Activated T-cell treated with anti-CD3 and anti-CD28 coated beads, Interleukin-2, amount 50 U/mL, for 4 hours (primary cell): ENCODE measurements around the gene CHP1. TPM values are rescaled to one million over a fixed set of nuclear protein-coding genes. Genes with fewer than 3 reads are reported as not detected.
"Not testable (repeated sequence)": the region's sequence is repeated elsewhere in the genome, so short reads cannot be mapped to it uniquely, and the experiment has no call there.

Experiments
- ATAC-seq, 2 donors: fragments of 200-7000 bp; cut with Tn5 transposase; one replicate each; pipeline ENCODE4 v1.10.0; 2021
- DNase-seq: peaks from one replicate; pipeline ENCODE4 v3.0.0-alpha.2; 2020
- H3K27me3 Mint-ChIP-seq: one replicate; pipeline ENCODE4 v1.8.0; 2021; ENCODE audit warnings: low read depth, mixed read lengths
- H3K36me3 Mint-ChIP-seq: one replicate; pipeline ENCODE4 v1.8.0; 2022; ENCODE audit warnings: mixed read lengths; ENCODE audit not compliant: insufficient read depth
- H3K4me1 Mint-ChIP-seq: one replicate; pipeline ENCODE4 v1.8.0; 2021; ENCODE audit warnings: low read depth, mixed read lengths
- H3K4me3 Mint-ChIP-seq: one replicate; pipeline ENCODE4 v1.8.0; 2021; ENCODE audit warnings: mild to moderate bottlenecking, moderate library complexity, mixed read lengths
- H3K9me3 Mint-ChIP-seq: one replicate; pipeline ENCODE4 v1.8.0; 2021; ENCODE audit warnings: mixed read lengths
- total RNA-seq, 3 donors: library from RNA; stranded (reverse); gene quantifications; one replicate each; pipeline ENCODE4 v1.2.1, GENCODE V29; 2021

CHP1 gene
- total RNA-seq, 3 donors from 2014 or later: 43.2 to 53.3 (median 46.7) TPM

- H3K36me3 Mint-ChIP-seq: peaks cover 17% of the 10 kb centered on the region
- ATAC-seq: no peak
- H3K27me3 Mint-ChIP-seq: no peaks in the 10 kb centered on the region
- H3K9me3 Mint-ChIP-seq: no peaks in the 10 kb centered on the region
- H3K4me3 Mint-ChIP-seq: no peak overlapping the region
- no peaks in the 10 kb centered on the region for H3K4me1 Mint-ChIP-seq
- DNase-seq: no peak
These were observed 38.8 kb downstream of the CHP1 start for GRCh38 chr15:41269887-41270286.

GRCh38 chr15:41276831-41277230, 45.8 kb downstream of the CHP1 start:
- ATAC-seq: no peak
- H3K4me3 Mint-ChIP-seq: no peak overlapping the region
- DNase-seq: no peak
- no peaks in the 10 kb centered on the region for H3K27me3 Mint-ChIP-seq
- H3K4me1 Mint-ChIP-seq: no peaks in the 10 kb centered on the region
- no peaks in the 10 kb centered on the region for H3K9me3 Mint-ChIP-seq
- H3K36me3 Mint-ChIP-seq: peaks cover 8% of the 10 kb centered on the region

- Mint-ChIP-seq H3K27me3 (no peaks in the 10 kb centered on the region), H3K9me3 (no peaks in the 10 kb centered on the region), H3K4me1 (peaks cover 10% of the 10 kb centered on the region), H3K4me3 (no peak overlapping the region), H3K36me3 (peaks cover 8% of the 10 kb centered on the region)
- no peak for ATAC-seq
- no peak for DNase-seq
These were observed 47.3 kb downstream of the CHP1 start for GRCh38 chr15:41278319-41278718.

- DNase-seq (no peak), ATAC-seq (no peak)
- Mint-ChIP-seq H3K4me3 (no peak overlapping the region), H3K36me3 (peaks cover 10% of the 10 kb centered on the region), H3K27me3 (no peaks in the 10 kb centered on the region), H3K9me3 (no peaks in the 10 kb centered on the region), H3K4me1 (peaks cover 16% of the 10 kb centered on the region)
These were observed 48.6 kb downstream of the CHP1 start for GRCh38 chr15:41279535-41280283.

- no peak overlapping the region for H3K4me3 Mint-ChIP-seq
- H3K4me1 Mint-ChIP-seq: peaks cover 29% of the 10 kb centered on the region
- no peaks in the 10 kb centered on the region for H3K27me3 Mint-ChIP-seq
- ATAC-seq (no peak), DNase-seq (no peak)
- no peaks in the 10 kb centered on the region for H3K9me3 Mint-ChIP-seq
- peaks cover 22% of the 10 kb centered on the region for H3K36me3 Mint-ChIP-seq
These were observed 50.2 kb downstream of the CHP1 start for GRCh38 chr15:41281236-41281635.

- DNase-seq, H3K4me3 Mint-ChIP-seq, H3K9me3 Mint-ChIP-seq, H3K27me3 Mint-ChIP-seq, ATAC-seq: not testable (repeated sequence)
- Mint-ChIP-seq H3K36me3 (peaks cover 28% of the 10 kb centered on the region), H3K4me1 (peaks cover 37% of the 10 kb centered on the region)
These were observed 51.4 kb downstream of the CHP1 start for GRCh38 chr15:41282436-41282835.

GRCh38 chr15:41282980-41283652, 52.0 kb downstream of the CHP1 start:
- peaks cover 39% of the 10 kb centered on the region for H3K4me1 Mint-ChIP-seq
- H3K27me3 Mint-ChIP-seq, H3K9me3 Mint-ChIP-seq, ATAC-seq, DNase-seq: not testable (repeated sequence)
- H3K4me3 Mint-ChIP-seq: peak overlapping the region; percentile 99
- H3K36me3 Mint-ChIP-seq: peaks cover 29% of the 10 kb centered on the region

GRCh38 chr15:41283653-41284426, 52.8 kb downstream of the CHP1 start:
- Mint-ChIP-seq H3K36me3 (peaks cover 34% of the 10 kb centered on the region), H3K9me3 (no peaks in the 10 kb centered on the region), H3K4me1 (peaks cover 46% of the 10 kb centered on the region)

GRCh38 chr15:41284427-41285177, 53.5 kb downstream of the CHP1 start:
- peaks cover 47% of the 10 kb centered on the region for H3K4me1 Mint-ChIP-seq
- H3K36me3 Mint-ChIP-seq: peaks cover 33% of the 10 kb centered on the region
- peak overlapping the region; percentile 99 for H3K4me3 Mint-ChIP-seq
- ATAC-seq (no peak), DNase-seq (no peak)
- no peaks in the 10 kb centered on the region for H3K27me3 Mint-ChIP-seq
- H3K9me3 Mint-ChIP-seq: no peaks in the 10 kb centered on the region

More at GRCh38 chr15:41283653-41284426, 52.8 kb downstream of the CHP1 start:
- H3K4me3 Mint-ChIP-seq: peak overlapping the region; percentile 99
- DNase-seq (peak; percentile 97), ATAC-seq (peak; percentile 97 to 98)
- H3K27me3 Mint-ChIP-seq: no peaks in the 10 kb centered on the region

GRCh38 chr15:41285285-41285684, 54.2 kb downstream of the CHP1 start:
- ATAC-seq (no peak), DNase-seq (no peak)
- H3K27me3 Mint-ChIP-seq: no peaks in the 10 kb centered on the region
- peak overlapping the region; percentile 99 for H3K4me3 Mint-ChIP-seq
- H3K4me1 Mint-ChIP-seq: peaks cover 47% of the 10 kb centered on the region
- peaks cover 29% of the 10 kb centered on the region for H3K36me3 Mint-ChIP-seq
- H3K9me3 Mint-ChIP-seq: no peaks in the 10 kb centered on the region

GRCh38 chr15:41286665-41287333, 55.7 kb downstream of the CHP1 start:
- no peak for DNase-seq
- H3K4me1 Mint-ChIP-seq: peaks cover 53% of the 10 kb centered on the region
- no peaks in the 10 kb centered on the region for H3K27me3 Mint-ChIP-seq
- no peak for ATAC-seq
- H3K9me3 Mint-ChIP-seq: no peaks in the 10 kb centered on the region
- peaks cover 29% of the 10 kb centered on the region for H3K36me3 Mint-ChIP-seq
- peak overlapping the region; percentile 13 for H3K4me3 Mint-ChIP-seq

GRCh38 chr15:41288464-41288863, 57.4 kb downstream of the CHP1 start:
- no peak for DNase-seq
- Mint-ChIP-seq H3K9me3 (no peaks in the 10 kb centered on the region), H3K36me3 (peaks cover 32% of the 10 kb centered on the region), H3K27me3 (no peaks in the 10 kb centered on the region), H3K4me3 (no peak overlapping the region), H3K4me1 (peaks cover 42% of the 10 kb centered on the region)
- no peak for ATAC-seq

- no peak overlapping the region for H3K4me3 Mint-ChIP-seq
- peaks cover 39% of the 10 kb centered on the region for H3K4me1 Mint-ChIP-seq
- H3K9me3 Mint-ChIP-seq: no peaks in the 10 kb centered on the region
- ATAC-seq (no peak), DNase-seq (no peak)
- no peaks in the 10 kb centered on the region for H3K27me3 Mint-ChIP-seq
- peaks cover 32% of the 10 kb centered on the region for H3K36me3 Mint-ChIP-seq
These were observed 58.9 kb downstream of the CHP1 start for GRCh38 chr15:41289953-41290352.
